Activated CD4-positive, CD25-positive, alpha-beta regulatory T cell (primary cell): Measurements from ENCODE around the gene UBASH3A.

Source experiments
- DNase-seq, 4 experiments: peaks; one replicate each; lab custom pipeline; 2025; lab: John Stamatoyannopoulos, UW

The UBASH3A gene

GRCh38 chr21:42491328-42491727, 87.6 kb downstream of the UBASH3A start:
- DNase-seq: no peak

GRCh38 chr21:42492201-42492600, 88.5 kb downstream of the UBASH3A start:
- no peak for DNase-seq

- DNase-seq: no peak
These were observed 89.7 kb downstream of the UBASH3A start for GRCh38 chr21:42493109-42494060.

GRCh38 chr21:42495027-42495426, 91.3 kb downstream of the UBASH3A start:
- DNase-seq: no peak

- no peak for DNase-seq
These were observed 92.0 kb downstream of the UBASH3A start for GRCh38 chr21:42495765-42496119.

GRCh38 chr21:42496120-42496838, 92.6 kb downstream of the UBASH3A start, which contains the start of gene RSPH1:
Gene RSPH1, minus strand, starts transcription at chr21:42496224. Its CDS starts 38 bp downstream, at chr21:42496186.
- peak; percentile 96 to 99 (median 98) for DNase-seq

- no peak for DNase-seq
These were observed 93.1 kb downstream of the UBASH3A start for GRCh38 chr21:42496839-42497202.
